ENCODE measurements around the gene HMX3.

HMX3 gene

DNA sequence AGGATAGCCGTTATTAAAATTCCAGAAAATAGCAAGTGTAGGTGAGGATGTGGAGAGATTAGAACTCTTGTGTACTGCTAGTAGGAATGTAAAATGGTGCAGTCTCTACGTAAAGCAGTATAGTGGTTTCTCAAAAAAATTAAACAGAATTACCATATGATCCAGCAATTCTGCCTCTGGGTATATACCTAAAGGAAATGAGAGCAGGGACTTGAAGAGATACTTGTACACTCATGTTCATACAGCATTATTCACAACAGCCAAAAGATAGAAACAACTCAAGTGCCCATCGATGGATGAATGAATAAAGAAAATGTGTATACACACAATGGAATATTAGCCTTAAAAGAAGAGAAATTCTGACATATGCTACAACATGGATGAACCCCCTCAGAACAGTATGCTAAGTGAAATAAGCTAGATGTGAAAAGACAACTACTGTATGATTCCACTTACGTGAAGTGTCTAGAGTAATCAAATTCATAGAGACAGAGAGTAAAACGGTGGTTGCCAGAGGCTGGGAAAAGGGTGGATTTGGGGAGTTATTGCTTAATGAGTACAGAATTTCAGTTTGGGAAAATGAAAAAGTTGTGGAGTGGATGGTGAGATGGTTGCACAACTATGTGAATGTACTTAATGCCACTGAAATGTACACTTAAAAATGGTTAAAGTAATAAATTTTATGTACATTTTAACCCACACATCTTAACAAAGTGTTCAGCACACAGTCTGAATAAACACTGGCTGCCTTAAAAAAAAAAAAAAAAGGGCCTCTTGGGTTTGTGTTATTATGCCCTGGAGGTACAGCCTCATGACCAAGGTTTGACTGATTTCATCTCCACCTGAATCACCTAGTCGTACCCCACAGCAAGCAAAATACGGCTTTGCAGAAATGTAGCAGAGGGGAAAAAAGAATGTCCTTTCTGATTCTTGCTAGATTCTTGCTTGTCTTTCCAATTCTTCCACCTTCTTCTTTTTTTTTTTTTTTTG, 44.6 kb downstream of the HMX3 start:
- DNase-seq: no peak

- DNase-seq: no peak
These were observed 48.0 kb downstream of the HMX3 start for GRCh38 chr10:123183724-123184123.

- no peak for DNase-seq
These were observed 52.0 kb downstream of the HMX3 start for GRCh38 chr10:123187781-123188180.
